NCI-H1105 (cell line): ENCODE results near the gene PPM1G.

Experiments used
- DNase-seq: peaks from one replicate; lab custom pipeline; 2025; lab: John Stamatoyannopoulos, UW

PPM1G gene

GRCh38 chr2:27412419-27413152 is 3.2 kb upstream of the PPM1G start:
- DNase-seq: no peak

- no peak for DNase-seq
These were observed 630 bp downstream of the PPM1G start for GRCh38 chr2:27408601-27409320.

- DNase-seq: peak; percentile 72
These were observed 1.4 kb downstream of the PPM1G start for GRCh38 chr2:27407798-27408491.

GRCh38 chr2:27400348-27401135 is 8.8 kb downstream of the PPM1G start:
- DNase-seq: no peak

DNA sequence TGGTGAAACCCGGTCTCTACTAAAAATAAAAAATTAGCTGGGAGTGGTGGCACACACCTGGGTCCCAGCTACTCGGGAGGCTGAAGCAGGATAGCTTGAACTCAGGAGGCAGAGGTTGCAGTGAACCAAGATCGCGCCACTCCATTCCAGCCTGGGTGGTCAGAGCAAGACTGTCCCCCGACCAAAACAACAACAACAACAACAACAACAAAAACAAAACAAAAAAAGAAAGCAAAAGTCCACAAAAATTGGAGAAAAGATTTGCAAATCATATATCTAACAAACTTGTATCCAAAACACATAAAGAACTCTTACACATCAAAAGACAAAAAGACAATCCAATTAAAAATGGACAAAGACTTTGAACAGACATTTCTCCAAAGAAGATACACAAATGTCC is 10.4 kb downstream of the PPM1G start:
- DNase-seq: no peak

- DNase-seq: no peak
These were observed 16.2 kb downstream of the PPM1G start for GRCh38 chr2:27393225-27393624.

- no peak for DNase-seq
These were observed 18.3 kb downstream of the PPM1G start for GRCh38 chr2:27390822-27391679.

GRCh38 chr2:27381577-27382181 is 27.7 kb downstream of the PPM1G start:
- DNase-seq: no peak

GRCh38 chr2:27380626-27381545 is 28.5 kb downstream of the PPM1G start, which contains the start of gene ZNF513:
Gene ZNF513 (minus strand): TSS chr2:27380734. CDS start chr2:27380526, 208 bp downstream.
- DNase-seq: peak; percentile 94

GRCh38 chr2:27379836-27380625 is 29.4 kb downstream of the PPM1G start:
- DNase-seq: peak; percentile 39

DNA sequence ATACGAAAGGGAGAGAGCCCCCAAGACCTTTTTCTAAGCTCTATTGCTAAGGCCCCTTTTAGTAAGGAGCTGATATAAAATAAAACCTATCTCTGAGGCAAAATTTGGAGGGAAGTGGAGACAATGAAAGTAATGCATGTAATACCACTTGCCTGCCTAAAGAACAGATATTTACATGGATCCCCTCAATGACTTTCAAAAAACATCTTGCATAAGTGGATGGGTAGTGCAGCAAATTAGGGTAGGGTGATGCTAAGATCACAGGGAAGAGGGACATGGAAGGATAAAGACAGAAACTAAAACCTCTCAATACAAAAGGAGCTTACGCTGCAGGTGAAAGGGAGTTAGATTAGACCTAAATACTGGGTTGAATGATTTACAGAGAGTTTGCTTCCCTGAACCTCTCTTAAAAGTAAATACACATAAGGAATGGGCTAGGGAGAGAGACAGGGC is 30.0 kb downstream of the PPM1G start:
- DNase-seq: no peak

GRCh38 chr2:27378809-27379290 is 30.5 kb downstream of the PPM1G start:
- DNase-seq: no peak

- no peak for DNase-seq
These were observed 31.1 kb downstream of the PPM1G start for GRCh38 chr2:27378096-27378808.

DNA sequence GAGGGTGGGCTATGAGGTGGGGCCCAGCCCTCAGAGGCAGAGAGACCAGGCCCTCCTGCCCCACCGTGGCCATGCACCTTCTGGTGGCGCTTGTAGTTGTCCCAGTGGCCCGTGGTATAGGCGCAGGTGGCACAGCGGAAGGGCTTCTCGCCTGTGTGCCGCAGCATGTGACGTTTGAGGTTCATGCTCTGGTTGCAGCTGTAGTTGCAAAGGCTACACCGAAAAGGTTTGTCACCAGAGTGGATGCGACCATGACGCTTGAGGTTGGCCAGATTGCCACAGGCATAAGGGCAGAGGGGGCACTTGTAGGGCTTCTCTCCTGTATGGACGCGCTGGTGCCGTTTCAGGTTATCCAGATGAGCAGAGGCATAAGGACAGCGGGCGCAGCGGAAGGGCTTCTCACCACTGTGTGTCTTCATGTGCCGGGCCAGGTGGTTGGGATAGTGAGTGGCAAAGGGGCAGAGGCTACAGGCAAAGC is 31.7 kb downstream of the PPM1G start:
- no peak for DNase-seq

DNA sequence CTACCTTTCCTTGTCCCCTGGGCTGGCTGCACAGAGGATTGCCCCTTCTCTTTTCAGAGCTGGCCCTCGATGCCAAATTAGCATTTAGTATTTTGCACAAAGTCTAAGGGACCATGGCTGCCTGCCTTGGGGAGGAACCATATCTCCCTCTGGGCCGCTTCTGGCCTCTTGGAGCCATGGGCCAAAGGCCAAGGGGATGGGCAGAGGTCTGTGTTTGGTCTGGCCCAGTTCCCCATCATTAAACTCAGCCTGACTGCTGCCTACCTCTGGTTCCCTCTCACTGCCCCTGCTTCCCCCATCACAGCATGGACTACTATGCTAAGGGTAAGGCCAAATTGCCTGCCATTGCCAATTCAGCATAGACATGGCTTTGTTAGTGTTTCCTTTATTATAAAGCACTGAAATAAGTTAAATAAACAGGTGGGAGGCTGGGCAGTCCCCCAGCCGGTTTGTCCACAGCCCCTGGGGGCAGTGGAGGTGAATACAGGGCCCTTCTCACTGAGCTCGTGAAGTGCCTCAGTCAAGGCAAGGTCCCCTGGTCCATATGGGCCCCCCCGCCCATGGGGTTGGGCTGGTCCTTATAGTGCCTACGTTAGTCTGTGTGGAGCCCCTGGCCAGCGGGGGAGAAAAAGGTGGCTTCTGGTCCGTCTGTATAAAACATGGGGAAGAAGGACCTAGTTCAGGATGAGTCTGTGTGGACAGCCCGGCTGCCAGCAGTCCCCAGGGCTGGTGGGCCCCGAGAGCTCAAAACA is 32.3 kb downstream of the PPM1G start:
- no peak for DNase-seq

DNA sequence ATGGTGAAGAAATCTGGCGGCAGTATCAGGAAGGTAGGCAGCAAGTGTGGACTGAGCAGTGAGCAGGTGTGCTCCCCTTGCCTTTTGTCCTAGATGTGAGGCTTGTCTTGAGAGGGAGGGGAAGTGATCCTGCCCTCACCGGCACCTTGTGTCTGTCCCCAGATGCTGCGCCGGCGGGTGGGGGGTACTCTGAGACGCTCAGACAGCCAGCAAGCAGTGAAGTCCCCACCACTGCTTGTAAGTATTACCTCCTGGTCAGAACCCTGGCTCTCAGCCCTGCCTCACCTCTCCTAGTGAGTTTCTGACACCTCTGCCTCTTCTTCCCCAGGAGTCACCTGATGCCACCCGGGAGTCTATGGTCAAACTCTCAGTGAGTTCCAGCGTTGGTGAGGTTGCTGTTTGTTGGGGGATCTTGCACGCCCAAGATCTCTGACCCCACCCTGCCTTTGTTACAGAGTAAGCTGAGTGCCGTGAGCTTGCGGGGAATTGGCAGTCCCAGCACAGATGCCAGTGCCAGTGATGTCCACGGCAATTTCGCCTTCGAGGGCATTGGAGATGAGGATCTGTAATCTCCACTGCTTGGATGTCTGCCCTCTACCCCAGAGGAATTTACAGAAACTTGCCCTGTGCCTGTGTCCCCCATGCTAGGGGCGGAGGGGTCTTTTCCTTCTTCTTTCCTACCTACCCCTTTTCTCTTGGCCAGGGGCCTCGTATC is 33.1 kb downstream of the PPM1G start:
- no peak for DNase-seq
